Erythroblast (primary cell): Measurements from ENCODE around the gene SNPH.

ENCODE experiments used
- DNase-seq, 2 experiments: peaks; one replicate each; lab custom pipeline; 2025; lab: John Stamatoyannopoulos, UW
- GATA1 ChIP-seq: IDR thresholded peaks from 2 replicates; pipeline ENCODE4 v1.6.1; 2011; ENCODE audit warnings: low read depth, mild to moderate bottlenecking, control low read depth, low read length, moderate library complexity
- POLR2A ChIP-seq: IDR thresholded peaks from 2 replicates; pipeline ENCODE4 v1.6.1; 2011; ENCODE audit warnings: mild to moderate bottlenecking, low read length

SNPH gene

GRCh38 chr20:1353956-1354355 is 87.9 kb downstream of the SNPH start:
- DNase-seq: no peak
- TF ChIP-seq POLR2A (no peak), GATA1 (no peak)

DNA sequence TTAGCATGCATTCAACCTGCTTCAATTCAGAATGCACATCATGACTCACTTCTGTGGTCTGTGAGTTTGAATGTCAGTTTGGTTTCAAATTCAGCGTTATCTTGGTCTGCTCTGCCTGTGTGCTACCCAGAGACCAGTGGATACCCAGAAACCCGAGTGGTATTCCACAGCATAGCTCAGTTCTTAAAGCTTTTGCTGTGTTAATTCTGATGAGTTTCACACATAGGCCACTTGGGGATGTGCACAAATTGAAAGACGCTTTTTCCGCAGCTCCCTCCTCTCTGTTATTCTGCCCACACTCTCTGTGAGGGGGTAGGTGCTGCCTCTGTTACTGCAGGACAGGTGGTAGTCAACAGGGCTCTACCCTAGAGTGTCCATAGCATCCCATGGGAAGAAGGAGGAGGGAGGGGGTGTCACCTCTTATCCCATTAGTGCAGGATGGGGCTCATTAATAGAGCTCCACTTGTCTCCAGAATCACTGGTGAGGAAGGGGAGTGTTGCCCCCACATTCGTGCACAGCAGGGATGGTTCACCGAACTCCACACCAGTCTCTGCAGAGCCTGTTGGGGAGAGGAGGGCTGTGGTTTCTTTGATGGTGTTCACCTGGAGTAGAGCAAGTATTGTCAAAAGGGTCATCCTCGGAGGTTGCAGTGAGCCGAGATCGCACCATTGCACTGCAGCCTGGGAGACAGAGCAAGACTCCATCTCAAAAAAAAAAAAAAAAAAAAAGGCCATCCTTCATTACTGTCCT is 92.0 kb downstream of the SNPH start:
- no peak for DNase-seq
- no peak for TF ChIP-seq POLR2A
- no peak for TF ChIP-seq GATA1
